GM21619 (cell line): ENCODE data around the gene FSHR.
A peak's percentile ranks its signal among the peaks of the same experiment; 100 is the strongest.

Source experiments
- ATAC-seq: cut with Tn5 transposase; IDR thresholded peaks from one replicate; pipeline ENCODE4 v1.9.1; 2021; ENCODE audit not compliant: unreplicated experiment

FSHR gene

GRCh38 chr2:49033394-49034185 is 120.7 kb downstream of the FSHR start:
- no peak for ATAC-seq

GRCh38 chr2:49032936-49033335 is 121.4 kb downstream of the FSHR start:
- no peak for ATAC-seq

DNA sequence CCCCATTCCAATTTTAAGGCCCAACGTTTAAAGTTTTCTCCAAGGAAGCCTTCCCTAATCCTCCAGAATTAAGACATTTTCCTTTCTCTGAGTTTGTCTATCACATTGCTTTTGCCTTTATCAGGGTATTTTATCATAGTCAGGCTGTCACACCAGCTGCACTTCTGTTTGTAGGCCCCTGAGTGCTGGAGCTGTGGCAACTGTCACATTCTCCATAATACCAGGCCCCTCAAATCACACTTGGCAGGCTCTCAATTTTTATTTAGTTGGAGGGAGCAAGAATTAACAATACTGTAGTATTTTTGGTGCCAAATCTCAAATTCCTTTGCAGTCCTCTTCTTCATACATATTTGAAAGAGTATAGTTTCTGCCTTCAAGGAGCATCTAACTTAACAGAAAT is 122.2 kb downstream of the FSHR start:
- no peak for ATAC-seq

GRCh38 chr2:49029406-49029805 is 124.9 kb downstream of the FSHR start:
- ATAC-seq, result no peak

DNA sequence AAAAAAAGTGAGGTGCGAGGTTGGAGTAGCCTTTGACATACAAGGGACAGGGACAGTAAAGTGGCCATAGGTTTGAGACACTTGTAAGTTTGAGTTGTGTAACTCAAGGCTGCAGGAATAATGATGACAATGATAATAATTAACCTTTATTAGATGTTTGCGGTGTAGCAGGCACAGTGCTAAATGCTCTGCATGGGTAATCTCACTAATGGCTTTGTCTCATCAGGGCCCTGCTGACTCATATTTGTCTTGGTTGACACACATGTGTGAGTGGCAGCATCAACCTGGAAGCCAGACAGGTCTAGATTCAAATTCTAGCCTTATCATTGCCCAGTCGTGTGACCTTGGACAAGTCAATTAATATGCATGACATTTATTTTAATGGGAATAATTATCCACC is 126.2 kb downstream of the FSHR start:
- peak; percentile 100 for ATAC-seq

- ATAC-seq, result no peak
Observed at GRCh38 chr2:49026706-49027105, 127.6 kb downstream of the FSHR start.

DNA sequence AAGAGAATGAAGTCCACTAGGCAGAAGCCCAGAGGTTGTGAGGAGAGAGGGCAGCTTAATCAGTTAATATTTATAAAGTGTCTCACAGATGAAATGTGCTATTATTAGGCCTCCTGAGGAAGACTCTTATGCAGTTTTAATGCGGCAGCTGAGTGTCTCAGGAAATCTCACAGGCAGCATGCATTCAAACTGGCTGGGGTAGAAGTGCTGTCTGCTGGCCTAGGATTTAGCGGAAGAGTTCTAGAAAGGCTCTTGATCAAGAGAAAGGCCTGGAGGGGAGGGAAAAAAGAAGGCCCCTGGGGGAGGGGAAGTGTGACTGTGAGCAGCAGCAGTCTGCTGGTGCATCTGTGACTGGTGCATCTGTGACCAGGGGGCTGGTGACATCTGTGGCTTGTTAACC is 133.0 kb downstream of the FSHR start:
- ATAC-seq, result no peak

GRCh38 chr2:49005261-49005660 is 149.1 kb downstream of the FSHR start:
- no peak for ATAC-seq

GRCh38 chr2:49004036-49004626 is 150.2 kb downstream of the FSHR start:
- peak; percentile 54 for ATAC-seq

DNA sequence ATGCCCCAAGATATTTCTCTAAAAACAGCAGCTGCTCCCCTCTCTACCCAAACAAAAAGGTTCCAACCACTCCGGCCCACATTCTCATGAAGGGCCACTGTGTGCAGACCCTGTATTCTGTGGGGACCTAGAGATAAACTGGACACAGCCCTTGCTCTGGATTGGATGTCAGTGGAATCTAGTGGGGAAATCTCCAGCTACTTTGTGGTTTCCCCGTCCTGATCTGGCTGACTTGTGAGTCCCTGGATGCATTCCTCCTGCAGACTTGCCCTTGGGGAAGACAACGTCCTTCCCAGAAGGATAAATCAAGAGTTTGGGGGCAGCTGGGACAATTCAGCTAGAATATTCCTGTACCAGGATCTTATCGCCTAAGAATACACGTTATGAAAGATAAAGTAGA is 151.1 kb downstream of the FSHR start:
- ATAC-seq, result no peak

DNA sequence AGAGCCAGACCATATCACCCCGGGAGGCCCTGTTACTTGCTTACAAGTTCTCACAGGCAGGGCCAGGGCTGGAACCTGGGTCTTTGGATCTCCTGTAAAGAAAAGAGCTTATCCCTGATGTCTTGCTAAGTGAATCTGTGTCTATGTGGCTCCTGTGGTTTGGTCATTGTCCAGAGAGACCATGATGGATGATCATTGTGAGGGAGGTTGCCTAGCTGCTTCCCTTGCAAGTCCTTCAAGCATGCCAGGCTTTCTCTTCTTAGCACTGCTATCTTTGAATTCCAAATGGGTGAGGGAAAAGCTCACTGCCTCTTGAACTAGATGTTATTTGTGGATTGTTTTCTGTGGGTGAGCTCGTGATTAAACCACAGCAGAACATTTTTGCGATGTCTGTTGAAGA is 151.6 kb downstream of the FSHR start:
- no peak for ATAC-seq

DNA sequence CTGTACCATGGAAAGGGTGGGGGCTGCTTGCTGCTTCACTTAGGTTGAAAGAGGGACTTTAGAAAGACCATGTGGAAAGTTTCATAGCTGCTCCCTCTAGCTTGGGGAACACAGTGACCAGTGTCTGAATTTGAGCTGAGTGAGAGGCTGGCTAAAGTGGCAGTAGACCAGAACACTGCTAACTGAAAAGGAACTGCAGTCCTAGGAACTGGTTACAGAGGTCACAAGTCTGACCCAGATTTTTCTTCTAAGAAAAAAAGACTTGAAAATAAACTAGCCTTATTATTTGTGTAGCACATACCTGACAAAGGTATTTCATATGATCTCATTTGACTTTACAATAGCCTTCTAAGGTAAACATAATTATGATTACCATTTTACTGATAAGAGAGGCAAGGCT is 153.6 kb downstream of the FSHR start:
- no peak for ATAC-seq

GRCh38 chr2:48998449-48998848 is 155.9 kb downstream of the FSHR start:
- ATAC-seq, result no peak

- ATAC-seq, result peak; percentile 46
Observed at GRCh38 chr2:48993576-48993975, 160.7 kb downstream of the FSHR start.

DNA sequence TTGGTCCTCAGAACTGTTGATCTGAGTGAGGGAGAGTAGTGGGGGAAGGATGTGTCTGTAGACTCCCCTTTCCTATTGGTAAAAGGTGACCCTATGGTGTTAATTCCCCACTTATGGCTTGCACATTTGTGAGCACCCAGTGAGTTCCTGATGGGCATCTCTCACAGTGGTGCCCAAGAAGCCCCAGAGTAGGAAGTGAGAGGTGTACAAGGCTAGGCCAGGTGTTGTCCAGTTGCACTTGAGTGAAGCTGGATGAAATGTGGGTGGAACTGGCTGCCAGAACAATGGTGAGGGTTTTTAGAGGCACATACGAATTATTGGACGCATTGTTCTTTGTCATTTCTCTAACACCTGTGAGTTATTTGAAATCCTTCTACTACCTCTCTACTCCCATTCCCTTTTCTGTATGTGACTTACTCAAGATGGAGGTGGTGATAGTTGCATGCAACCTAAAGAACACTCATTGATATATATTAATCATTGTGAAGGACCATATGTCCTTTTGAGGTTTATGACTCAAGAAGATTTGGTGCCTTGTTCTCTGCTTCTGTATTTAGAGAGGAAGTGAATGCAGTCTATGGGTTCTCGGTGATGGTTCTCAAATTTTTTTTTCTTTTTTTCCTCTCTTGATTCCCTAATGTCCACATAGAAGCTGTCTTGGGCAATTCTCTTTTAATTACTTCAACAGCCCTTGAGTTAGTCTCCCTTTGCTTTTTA is 162.7 kb downstream of the FSHR start:
- peak; percentile 46 for ATAC-seq

- peak; percentile 17 for ATAC-seq
Observed at GRCh38 chr2:48984922-48985321, 169.4 kb downstream of the FSHR start.

- ATAC-seq, result no peak
Observed at GRCh38 chr2:48983551-48983950, 170.8 kb downstream of the FSHR start.

DNA sequence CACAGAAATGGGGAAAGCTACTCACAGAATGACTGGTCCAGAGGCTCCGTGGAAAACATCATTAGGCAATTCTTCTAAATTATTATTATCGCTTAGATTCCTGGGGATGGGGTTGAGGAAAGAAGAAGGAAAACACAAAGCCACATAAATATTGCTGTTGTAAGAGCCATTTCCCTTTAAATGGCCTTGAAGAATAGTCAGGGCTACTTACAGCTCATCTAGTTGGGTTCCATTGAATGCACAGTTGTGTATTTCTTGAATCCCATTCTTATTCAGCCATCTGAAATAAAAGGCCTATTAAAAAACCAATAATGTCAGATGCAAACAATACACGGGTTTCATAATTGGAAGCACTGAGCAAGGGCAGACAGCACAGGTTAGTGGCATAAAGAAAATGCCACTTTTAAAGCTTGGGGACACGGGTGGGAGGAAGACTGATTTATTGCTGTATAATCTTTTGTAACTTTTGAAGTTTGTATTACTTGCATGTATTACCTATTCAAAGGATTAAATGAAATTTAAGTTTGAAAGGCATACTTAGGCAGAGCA is 171.4 kb downstream of the FSHR start:
- ATAC-seq, result no peak

DNA sequence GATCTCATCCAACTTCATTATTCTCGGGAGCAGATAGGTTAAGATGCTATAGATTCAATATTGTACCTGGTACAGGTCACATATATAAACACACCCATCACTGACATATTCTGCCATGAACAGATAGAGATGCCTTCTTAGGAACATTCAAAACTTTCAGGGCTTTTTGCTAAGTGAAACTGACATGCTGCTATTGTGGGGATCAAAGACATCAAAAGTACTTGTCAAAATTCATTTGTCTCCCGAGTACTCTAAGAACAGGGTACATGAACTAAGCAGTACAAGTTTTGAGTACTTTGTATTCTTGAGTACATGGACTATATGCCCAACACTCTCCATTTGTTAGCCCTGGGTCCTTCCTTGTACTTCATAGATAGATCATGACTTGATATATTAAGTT is 173.5 kb downstream of the FSHR start:
- ATAC-seq, result no peak

DNA sequence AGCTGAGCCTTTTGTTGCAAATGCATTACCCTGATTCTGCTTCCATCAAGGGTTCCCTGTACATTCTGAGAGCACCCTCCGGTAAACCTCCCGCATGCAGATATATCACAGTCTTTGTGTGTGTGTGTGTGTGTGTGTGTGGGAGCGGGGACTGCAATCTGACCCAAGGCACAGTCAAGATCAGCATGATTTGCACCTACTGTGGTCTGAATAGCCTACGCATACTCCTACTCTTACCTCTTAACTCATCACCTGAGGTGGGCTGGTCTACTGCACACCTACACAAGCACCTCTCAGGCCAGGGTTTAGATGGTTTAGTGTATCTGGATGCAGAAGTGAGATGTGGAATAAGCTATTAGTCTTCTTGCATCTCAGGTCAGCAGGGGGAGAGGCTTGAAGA is 174.6 kb downstream of the FSHR start:
- ATAC-seq, result no peak

GRCh38 chr2:48978131-48978530 is 176.2 kb downstream of the FSHR start:
- no peak for ATAC-seq

DNA sequence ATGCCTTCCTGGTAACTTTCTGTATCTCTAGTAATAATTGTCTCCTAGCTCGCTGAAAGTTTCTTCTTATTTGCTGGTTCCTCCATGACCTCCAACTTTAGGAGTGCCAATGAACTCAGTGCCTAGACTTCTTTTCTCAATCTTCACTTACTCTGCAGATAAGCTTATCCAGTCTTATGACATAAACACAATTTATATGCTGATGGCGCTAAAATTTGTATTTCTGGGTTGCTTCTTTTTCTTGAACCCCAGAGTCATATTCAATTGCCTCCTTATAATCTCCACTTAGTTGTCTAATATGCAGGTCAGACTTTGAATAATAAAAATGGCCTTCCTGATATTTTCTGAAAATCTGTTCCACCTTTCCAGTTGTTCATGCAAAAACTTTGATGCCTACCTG is 182.5 kb downstream of the FSHR start:
- ATAC-seq, result no peak
